DND-41 (cell line): ENCODE results near the gene SLAIN1.

Experiments
- ATAC-seq: fragments of 200-7000 bp; cut with Tn5 transposase; 3 replicates; pipeline ENCODE4 v1.9.1; 2021; ENCODE audit warnings: low read depth; ENCODE audit not compliant: insufficient read depth
- DNase-seq: peaks from one replicate; pipeline ENCODE4 v3.0.0-alpha.2; 2020
- H2AFZ ChIP-seq: 2 replicates; pipeline ENCODE4 v1.6.0; 2012; ENCODE audit warnings: low read depth, low read length
- H3K27ac ChIP-seq: 2 replicates; pipeline ENCODE4 v1.5.1; 2012; ENCODE audit warnings: low read length, inconsistent platforms
- H3K27me3 ChIP-seq: fragments of 200-600 bp; sonication (generic); 2 replicates; pipeline ENCODE4 v1.6.0; 2012; ENCODE audit warnings: low read length, mild to moderate bottlenecking, inconsistent platforms; ENCODE audit not compliant: insufficient read depth, poor library complexity
- H3K36me3 ChIP-seq: 2 replicates; pipeline ENCODE4 v1.5.1; 2012; ENCODE audit warnings: low read length, inconsistent platforms; ENCODE audit not compliant: insufficient read depth
- H3K4me1 ChIP-seq: 2 replicates; pipeline ENCODE4 v1.5.1; 2012; ENCODE audit warnings: mild to moderate bottlenecking, low read length; ENCODE audit not compliant: insufficient read depth
- H3K4me2 ChIP-seq: 2 replicates; pipeline ENCODE4 v1.6.0; 2012; ENCODE audit warnings: mild to moderate bottlenecking, moderate library complexity, low read length, inconsistent platforms; ENCODE audit not compliant: insufficient read depth
- H3K4me3 ChIP-seq, 2 experiments: fragments of 200-600 bp in 1 of 2; shearing (Covaris generic) in 1 of 2; 2 replicates each; pipeline ENCODE4 v1.5.1; 2012 to 2016; ENCODE audit warnings: inconsistent platforms in 2 of 2, low read length in 2 of 2, mild to moderate bottlenecking in 2 of 2, low read depth in 1 of 2, moderate library complexity in 1 of 2
- H3K79me2 ChIP-seq: 2 replicates; pipeline ENCODE4 v1.6.0; 2012; ENCODE audit warnings: low read length, inconsistent platforms; ENCODE audit not compliant: insufficient read depth
- H3K9ac ChIP-seq: 2 replicates; pipeline ENCODE4 v1.6.0; 2012; ENCODE audit warnings: low read depth, mild to moderate bottlenecking, inconsistent platforms, low read length, moderate library complexity
- H3K9me3 ChIP-seq: 2 replicates; pipeline ENCODE4 v1.5.1; 2012; ENCODE audit warnings: low read length, moderate library complexity, mild to moderate bottlenecking, inconsistent platforms; ENCODE audit not compliant: insufficient read depth, severe bottlenecking
- H4K20me1 ChIP-seq: 2 replicates; pipeline ENCODE4 v1.6.0; 2012; ENCODE audit warnings: low read length; ENCODE audit not compliant: insufficient read depth
- EZH2 ChIP-seq: IDR thresholded peaks from 3 replicates; pipeline ENCODE4 v1.6.1; 2012; ENCODE audit warnings: borderline replicate concordance, low read depth, mild to moderate bottlenecking, moderate library complexity, low read length, inconsistent platforms; ENCODE audit not compliant: severe bottlenecking
- TF ChIP-seq, protein P1 (sequence below): IDR thresholded peaks from 2 replicates; pipeline ENCODE4 v1.5.1; 2012; ENCODE audit warnings: borderline replicate concordance, low read length, moderate library complexity, mild to moderate bottlenecking; ENCODE audit not compliant: poor library complexity, severe bottlenecking; ENCODE audit errors: extremely low read depth

The SLAIN1 gene

DNA sequence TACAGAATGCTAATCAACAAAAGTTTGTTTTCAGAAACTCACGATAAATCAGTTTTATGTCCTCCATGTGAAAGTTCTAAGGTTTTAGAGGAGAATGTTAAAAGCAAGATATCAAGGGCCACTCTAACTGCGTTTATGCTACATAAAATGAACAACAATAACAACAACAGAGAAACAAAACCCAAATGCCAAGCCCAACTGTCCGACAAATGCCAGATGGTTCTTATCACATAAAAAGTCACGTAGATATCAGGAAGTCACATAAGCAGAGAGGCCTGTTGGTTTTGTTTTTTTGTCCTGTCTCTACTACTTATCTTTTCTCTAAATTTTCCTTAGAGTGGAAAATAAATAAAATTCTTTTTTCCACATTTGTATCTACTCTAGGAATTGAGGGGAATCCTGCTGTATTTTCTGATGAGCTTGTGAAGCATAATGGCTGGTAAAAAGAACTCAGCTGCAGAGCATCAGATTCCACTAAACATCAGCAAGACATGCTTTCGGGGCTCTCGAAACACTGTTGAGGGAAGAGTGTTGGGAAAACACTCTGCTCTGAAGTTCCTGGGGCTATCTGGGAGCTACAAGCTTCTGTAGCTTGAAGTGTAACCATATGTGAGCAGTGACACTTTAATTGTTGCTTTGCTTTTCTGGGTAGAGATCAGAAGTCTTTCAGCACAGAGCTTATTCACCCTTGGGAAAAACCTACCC lies 110.1 kb downstream of the SLAIN1 start:
- Histone ChIP-seq H3K27me3 (peaks cover 3% of the 10 kb centered on the region), H3K4me1 (no peaks in the 10 kb centered on the region), H3K9me3 (no peaks in the 10 kb centered on the region), H3K36me3 (no peaks in the 10 kb centered on the region), H3K4me3 (no peak overlapping the region), H3K27ac (no peak overlapping the region), H3K9ac (no peak overlapping the region), H3K4me2 (no peak overlapping the region), H4K20me1 (no peaks in the 10 kb centered on the region), H3K79me2 (no peaks in the 10 kb centered on the region), H2AFZ (no peak overlapping the region)
- TF ChIP-seq, protein P1, sequence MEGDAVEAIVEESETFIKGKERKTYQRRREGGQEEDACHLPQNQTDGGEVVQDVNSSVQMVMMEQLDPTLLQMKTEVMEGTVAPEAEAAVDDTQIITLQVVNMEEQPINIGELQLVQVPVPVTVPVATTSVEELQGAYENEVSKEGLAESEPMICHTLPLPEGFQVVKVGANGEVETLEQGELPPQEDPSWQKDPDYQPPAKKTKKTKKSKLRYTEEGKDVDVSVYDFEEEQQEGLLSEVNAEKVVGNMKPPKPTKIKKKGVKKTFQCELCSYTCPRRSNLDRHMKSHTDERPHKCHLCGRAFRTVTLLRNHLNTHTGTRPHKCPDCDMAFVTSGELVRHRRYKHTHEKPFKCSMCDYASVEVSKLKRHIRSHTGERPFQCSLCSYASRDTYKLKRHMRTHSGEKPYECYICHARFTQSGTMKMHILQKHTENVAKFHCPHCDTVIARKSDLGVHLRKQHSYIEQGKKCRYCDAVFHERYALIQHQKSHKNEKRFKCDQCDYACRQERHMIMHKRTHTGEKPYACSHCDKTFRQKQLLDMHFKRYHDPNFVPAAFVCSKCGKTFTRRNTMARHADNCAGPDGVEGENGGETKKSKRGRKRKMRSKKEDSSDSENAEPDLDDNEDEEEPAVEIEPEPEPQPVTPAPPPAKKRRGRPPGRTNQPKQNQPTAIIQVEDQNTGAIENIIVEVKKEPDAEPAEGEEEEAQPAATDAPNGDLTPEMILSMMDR, result no peak
- ATAC-seq (no peak), DNase-seq (no peak)

DNA sequence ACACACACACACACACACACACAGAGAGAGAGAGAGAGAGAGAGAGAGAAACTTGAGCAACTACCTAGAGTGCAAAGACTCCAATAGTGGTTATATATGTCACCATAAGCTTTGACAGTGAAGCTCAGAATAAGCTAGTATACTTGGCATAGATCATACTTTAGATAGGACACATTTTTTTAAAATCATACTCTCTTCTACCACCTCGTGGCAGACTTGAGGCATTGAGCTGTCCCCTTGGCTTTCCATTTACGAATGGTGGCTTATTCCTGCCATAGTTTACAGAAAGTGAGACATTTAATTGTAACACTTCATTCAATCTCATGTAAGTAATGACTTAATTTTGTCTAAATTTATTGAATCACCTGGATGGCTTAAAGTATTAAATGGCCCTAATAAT lies 112.9 kb downstream of the SLAIN1 start:
- no peaks in the 10 kb centered on the region for H3K79me2 ChIP-seq
- no peak overlapping the region for H3K4me2 ChIP-seq
- no peak overlapping the region for H3K27ac ChIP-seq
- H3K27me3 ChIP-seq, result peaks cover 3% of the 10 kb centered on the region
- no peak for TF ChIP-seq EZH2
- TF ChIP-seq, protein P1, result peak; percentile 68
- H2AFZ ChIP-seq, result no peak overlapping the region
- H4K20me1 ChIP-seq, result no peaks in the 10 kb centered on the region
- H3K36me3 ChIP-seq, result no peaks in the 10 kb centered on the region
- H3K4me1 ChIP-seq, result no peaks in the 10 kb centered on the region
- DNase-seq (peak; percentile 6), ATAC-seq (peak; percentile 81)
- no peaks in the 10 kb centered on the region for H3K9me3 ChIP-seq
- H3K9ac ChIP-seq, result no peak overlapping the region
- no peak overlapping the region for H3K4me3 ChIP-seq

DNA sequence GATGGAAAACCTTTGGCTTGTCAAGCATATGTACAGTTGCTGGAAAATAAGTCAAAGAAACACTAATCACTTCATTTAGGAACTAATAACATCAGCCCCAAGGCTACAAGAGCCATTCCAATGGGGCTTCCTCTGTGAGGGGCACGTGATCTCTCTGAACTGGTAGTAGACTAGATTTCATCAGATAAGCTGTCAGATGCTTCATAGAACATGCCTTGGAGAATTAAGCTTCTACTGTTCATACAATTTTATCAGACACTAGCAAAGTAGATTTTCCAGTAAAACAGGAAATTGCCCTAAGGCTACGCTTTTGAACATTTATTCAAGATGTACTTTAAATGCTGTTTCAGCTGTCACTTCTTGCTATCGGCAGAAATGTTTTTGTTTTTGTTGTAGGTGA lies 113.4 kb downstream of the SLAIN1 start:
- Histone ChIP-seq H3K4me3 (no peak overlapping the region), H3K27ac (no peak overlapping the region), H3K9ac (no peak overlapping the region), H4K20me1 (no peaks in the 10 kb centered on the region), H3K27me3 (peaks cover 3% of the 10 kb centered on the region), H3K79me2 (no peaks in the 10 kb centered on the region), H3K4me2 (no peak overlapping the region), H2AFZ (no peak overlapping the region), H3K9me3 (no peaks in the 10 kb centered on the region), H3K4me1 (no peaks in the 10 kb centered on the region), H3K36me3 (no peaks in the 10 kb centered on the region)
- ATAC-seq (no peak), DNase-seq (no peak)
- TF ChIP-seq EZH2, result no peak
- TF ChIP-seq, protein P1, result no peak
